MM.1S (cell line): ENCODE measurements around the gene SIT1.

Experiments used
- DNase-seq: peaks from one replicate; pipeline ENCODE4 v3.0.0-alpha.2; 2015
- H2AFZ ChIP-seq: fragments of 300-600 bp; sonication (generic); 2 replicates; pipeline ENCODE4 v1.6.0; 2016; ENCODE audit warnings: antibody characterized with exemption, low read length
- H3F3A ChIP-seq: fragments of 300-600 bp; sonication (generic); 2 replicates; pipeline ENCODE4 v1.6.1; 2016; ENCODE audit warnings: mild to moderate bottlenecking, antibody characterized with exemption, low read length, moderate library complexity, mixed read lengths; ENCODE audit not compliant: insufficient read depth
- H3K27ac ChIP-seq: fragments of 300-600 bp; sonication (generic); 2 replicates; pipeline ENCODE4 v1.5.1; 2016; ENCODE audit warnings: mild to moderate bottlenecking, low read length
- H3K27me3 ChIP-seq: fragments of 300-600 bp; sonication (generic); replicated peaks from 2 replicates; pipeline ENCODE4 v1.6.0; 2016; ENCODE audit warnings: low read length; ENCODE audit not compliant: insufficient read depth
- H3K36me3 ChIP-seq: fragments of 300-600 bp; sonication (generic); replicated peaks from 2 replicates; pipeline ENCODE4 v1.6.1; 2016; ENCODE audit warnings: mild to moderate bottlenecking, low read length, mixed read lengths; ENCODE audit not compliant: insufficient read depth
- H3K4me1 ChIP-seq: fragments of 300-600 bp; sonication (generic); 2 replicates; pipeline ENCODE4 v1.6.1; 2016; ENCODE audit warnings: low read length, mixed read lengths
- H3K4me2 ChIP-seq: fragments of 300-600 bp; sonication (generic); 2 replicates; pipeline ENCODE4 v1.6.0; 2016; ENCODE audit warnings: low read depth, low read length
- H3K4me3 ChIP-seq: fragments of 300-600 bp; sonication (generic); 2 replicates; pipeline ENCODE4 v1.5.1; 2016; ENCODE audit warnings: low read length, mixed read lengths
- H3K79me2 ChIP-seq: fragments of 300-600 bp; sonication (generic); 2 replicates; pipeline ENCODE4 v1.6.1; 2016; ENCODE audit warnings: mixed run types, low read length, mixed read lengths
- H3K9ac ChIP-seq: fragments of 300-600 bp; sonication (generic); 2 replicates; pipeline ENCODE4 v1.6.1; 2016; ENCODE audit warnings: low read length, mixed read lengths
- H3K9me2 ChIP-seq: fragments of 300-600 bp; sonication (generic); replicated peaks from 2 replicates; pipeline ENCODE4 v1.6.1; 2016; ENCODE audit warnings: mild to moderate bottlenecking, low read length, mixed read lengths; ENCODE audit not compliant: insufficient read depth
- H3K9me3 ChIP-seq: fragments of 300-600 bp; sonication (generic); replicated peaks from 2 replicates; pipeline ENCODE4 v1.6.1; 2016; ENCODE audit warnings: mild to moderate bottlenecking, low read length, mixed read lengths; ENCODE audit not compliant: insufficient read depth
- H4K20me1 ChIP-seq: fragments of 300-600 bp; sonication (generic); 2 replicates; pipeline ENCODE4 v1.6.1; 2016; ENCODE audit warnings: mild to moderate bottlenecking, low read length, moderate library complexity, mixed read lengths; ENCODE audit not compliant: insufficient read depth
- CTCF ChIP-seq: fragments of 300-600 bp; sonication (generic); IDR thresholded peaks from 2 replicates; pipeline ENCODE4 v1.5.1; 2016; ENCODE audit warnings: antibody characterized with exemption, low read length, mixed read lengths
- EZH2 ChIP-seq: fragments of 300-600 bp; sonication (generic); optimal IDR thresholded peaks from 2 replicates; pipeline ENCODE3; 2017; ENCODE audit warnings: low read depth, mild to moderate bottlenecking, antibody characterized with exemption, low read length, mixed read lengths
- EZH2phosphoT487 ChIP-seq: fragments of 300-600 bp; sonication (generic); IDR thresholded peaks from 2 replicates; pipeline ENCODE4 v1.6.1; 2018; ENCODE audit warnings: antibody characterized with exemption, low read length

The SIT1 gene

GRCh38 chr9:35682520-35683315 is 32.0 kb upstream of the SIT1 start:
- H3K27ac ChIP-seq, result no peak overlapping the region
- no peaks in the 10 kb centered on the region for H3F3A ChIP-seq
- no peaks in the 10 kb centered on the region for H3K4me1 ChIP-seq
- no peaks in the 10 kb centered on the region for H3K9me3 ChIP-seq
- H3K79me2 ChIP-seq, result no peaks in the 10 kb centered on the region
- H3K9me2 ChIP-seq, result no peaks in the 10 kb centered on the region
- no peak overlapping the region for H2AFZ ChIP-seq
- no peak overlapping the region for H3K4me2 ChIP-seq
- H3K9ac ChIP-seq, result no peak overlapping the region
- no peak overlapping the region for H3K4me3 ChIP-seq
- H3K27me3 ChIP-seq, result no peaks in the 10 kb centered on the region
- no peaks in the 10 kb centered on the region for H4K20me1 ChIP-seq
- TF ChIP-seq EZH2 (no peak), CTCF (no peak), EZH2phosphoT487 (no peak)
- no peaks in the 10 kb centered on the region for H3K36me3 ChIP-seq
- no peak for DNase-seq

- Histone ChIP-seq H3K27ac (no peak overlapping the region), H3K4me1 (no peaks in the 10 kb centered on the region), H3F3A (no peaks in the 10 kb centered on the region), H3K9ac (no peak overlapping the region), H3K27me3 (no peaks in the 10 kb centered on the region), H4K20me1 (no peaks in the 10 kb centered on the region), H3K4me2 (no peak overlapping the region), H3K79me2 (no peaks in the 10 kb centered on the region), H2AFZ (no peak overlapping the region), H3K9me2 (no peaks in the 10 kb centered on the region), H3K4me3 (no peak overlapping the region), H3K9me3 (no peaks in the 10 kb centered on the region), H3K36me3 (no peaks in the 10 kb centered on the region)
- TF ChIP-seq EZH2phosphoT487, result no peak
- TF ChIP-seq CTCF, result no peak
- TF ChIP-seq EZH2, result no peak
- DNase-seq, result no peak
These were observed 31.3 kb upstream of the SIT1 start for GRCh38 chr9:35682051-35682450.

- 0 out of 2 replicates have a peak, but pooled peaks cover under 1% of the 10 kb centered on the region for H3K27me3 ChIP-seq
- H3K9me3 ChIP-seq, result no peaks in the 10 kb centered on the region
- no peaks in the 10 kb centered on the region for H3K79me2 ChIP-seq
- H3K4me1 ChIP-seq, result no peaks in the 10 kb centered on the region
- no peaks in the 10 kb centered on the region for H3K36me3 ChIP-seq
- no peak overlapping the region for H3K27ac ChIP-seq
- no peak for TF ChIP-seq EZH2phosphoT487
- TF ChIP-seq CTCF, result no peak
- TF ChIP-seq EZH2, result no peak
- no peak overlapping the region for H3K4me2 ChIP-seq
- no peak overlapping the region for H3K9ac ChIP-seq
- H3F3A ChIP-seq, result no peaks in the 10 kb centered on the region
- H3K9me2 ChIP-seq, result no peaks in the 10 kb centered on the region
- DNase-seq, result no peak
- no peak overlapping the region for H3K4me3 ChIP-seq
- H2AFZ ChIP-seq, result no peak overlapping the region
- H4K20me1 ChIP-seq, result no peaks in the 10 kb centered on the region
These were observed 30.7 kb upstream of the SIT1 start for GRCh38 chr9:35681341-35682002.
